B cell (primary cell): Measurements from ENCODE around the gene CRYBA2.

Source experiments
- EZH2 ChIP-seq: IDR thresholded peaks from 2 replicates; pipeline ENCODE4 v1.6.1; 2012; ENCODE audit warnings: borderline replicate concordance, low read depth, mild to moderate bottlenecking, moderate library complexity, low read length; ENCODE audit not compliant: insufficient read depth, poor library complexity, severe bottlenecking
- TF ChIP-seq, protein P1 (sequence below): fragments of 200-600 bp; IDR thresholded peaks from one replicate; pipeline ENCODE4 v1.8.0; 2022; ENCODE audit warnings: antibody characterized with exemption, mild to moderate bottlenecking

DNA sequence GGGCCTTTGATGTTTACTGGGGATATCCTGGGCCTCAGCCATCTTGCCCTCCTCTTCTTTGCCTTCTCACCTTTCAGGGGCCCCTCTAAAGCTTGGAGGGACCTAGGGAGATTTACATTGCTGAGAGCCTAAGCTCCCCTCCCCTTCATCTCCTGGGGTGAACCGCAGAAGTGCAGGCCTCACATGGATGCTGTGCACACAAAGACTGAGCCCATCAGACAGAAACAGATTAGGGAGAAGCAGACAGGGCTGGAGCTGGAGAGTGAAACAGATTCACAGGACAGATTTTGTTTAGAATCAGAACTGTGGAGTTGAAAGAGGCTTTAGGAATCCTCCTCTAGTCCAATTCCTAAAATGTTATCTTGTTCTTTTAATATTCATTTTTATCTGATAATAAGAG is 37.2 kb downstream of the CRYBA2 start:
- TF ChIP-seq, protein P1, sequence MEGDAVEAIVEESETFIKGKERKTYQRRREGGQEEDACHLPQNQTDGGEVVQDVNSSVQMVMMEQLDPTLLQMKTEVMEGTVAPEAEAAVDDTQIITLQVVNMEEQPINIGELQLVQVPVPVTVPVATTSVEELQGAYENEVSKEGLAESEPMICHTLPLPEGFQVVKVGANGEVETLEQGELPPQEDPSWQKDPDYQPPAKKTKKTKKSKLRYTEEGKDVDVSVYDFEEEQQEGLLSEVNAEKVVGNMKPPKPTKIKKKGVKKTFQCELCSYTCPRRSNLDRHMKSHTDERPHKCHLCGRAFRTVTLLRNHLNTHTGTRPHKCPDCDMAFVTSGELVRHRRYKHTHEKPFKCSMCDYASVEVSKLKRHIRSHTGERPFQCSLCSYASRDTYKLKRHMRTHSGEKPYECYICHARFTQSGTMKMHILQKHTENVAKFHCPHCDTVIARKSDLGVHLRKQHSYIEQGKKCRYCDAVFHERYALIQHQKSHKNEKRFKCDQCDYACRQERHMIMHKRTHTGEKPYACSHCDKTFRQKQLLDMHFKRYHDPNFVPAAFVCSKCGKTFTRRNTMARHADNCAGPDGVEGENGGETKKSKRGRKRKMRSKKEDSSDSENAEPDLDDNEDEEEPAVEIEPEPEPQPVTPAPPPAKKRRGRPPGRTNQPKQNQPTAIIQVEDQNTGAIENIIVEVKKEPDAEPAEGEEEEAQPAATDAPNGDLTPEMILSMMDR = no peak
- TF ChIP-seq EZH2 = no peak
